Measurements from ENCODE around the gene TREH.
A peak's percentile ranks its signal among the peaks of the same experiment; 100 is the strongest.
"Not testable (repeated sequence)": the region's sequence is repeated elsewhere in the genome, so short reads cannot be mapped to it uniquely, and the experiment has no call there.

Gene TREH

GRCh38 chr11:118627566-118627965, 51.9 kb downstream of the TREH start:
- no peak for DNase-seq

- DNase-seq = no peak
Measured at GRCh38 chr11:118625976-118626375, 53.5 kb downstream of the TREH start.

GRCh38 chr11:118625036-118625690, 54.3 kb downstream of the TREH start:
- DNase-seq = no peak

- DNase-seq = no peak
Measured at GRCh38 chr11:118623269-118623655, 56.2 kb downstream of the TREH start.

- no peak for DNase-seq
Measured at GRCh38 chr11:118622376-118623268, 56.8 kb downstream of the TREH start.

GRCh38 chr11:118621784-118622375, 57.6 kb downstream of the TREH start:
- no peak for DNase-seq

GRCh38 chr11:118621071-118621783, 58.2 kb downstream of the TREH start:
- DNase-seq = peak in 1 of 2 experiments; percentile 10

- DNase-seq = no peak
Measured at GRCh38 chr11:118620529-118621070, 58.9 kb downstream of the TREH start.

GRCh38 chr11:118619444-118620197, 59.8 kb downstream of the TREH start:
- DNase-seq = no peak

GRCh38 chr11:118618991-118619375, 60.5 kb downstream of the TREH start:
- no peak for DNase-seq

- no peak for DNase-seq
Measured at GRCh38 chr11:118618115-118618990, 61.1 kb downstream of the TREH start.

GRCh38 chr11:118615976-118616371, 63.5 kb downstream of the TREH start:
- no peak for DNase-seq

GRCh38 chr11:118615282-118615975, 64.0 kb downstream of the TREH start:
- DNase-seq = no peak

- no peak for DNase-seq
Measured at GRCh38 chr11:118614511-118614910, 64.9 kb downstream of the TREH start.

- DNase-seq = no peak
Measured at GRCh38 chr11:118612378-118612777, 67.1 kb downstream of the TREH start.

- not testable (repeated sequence) for DNase-seq
Measured at GRCh38 chr11:118611433-118611795, 68.0 kb downstream of the TREH start.

- peak; percentile 83 to 87 for DNase-seq
Measured at GRCh38 chr11:118610773-118611432, 68.5 kb downstream of the TREH start.

- no peak for DNase-seq
Measured at GRCh38 chr11:118610225-118610772, 69.2 kb downstream of the TREH start.

- peak; percentile 30 to 38 for DNase-seq
Measured at GRCh38 chr11:118609380-118610224, 69.8 kb downstream of the TREH start.

Data from stimulated activated CD4-positive, alpha-beta T cell treated with anti-CD3 and anti-CD28 coated beads, Interleukin-4, amount 100 ng/mL, for 4 hours (primary cell).